K562 (cell line): Measurements from ENCODE around the gene SLC13A3. TPM values are rescaled to one million over a fixed set of nuclear protein-coding genes. Genes with fewer than 3 reads are reported as not detected.

Source experiments
- ARID4B ChIP-seq: sonication (generic); formaldehyde crosslinking; IDR thresholded peaks from 2 replicates; pipeline ENCODE4 v1.8.0; 2022; ENCODE audit warnings: mild to moderate bottlenecking, missing genetic modification reagents
- CTCFL ChIP-seq: IDR thresholded peaks from 2 replicates; pipeline ENCODE4 v1.6.1; 2011; ENCODE audit warnings: borderline replicate concordance, low read depth, mild to moderate bottlenecking, moderate library complexity, low read length; ENCODE audit not compliant: insufficient read depth, poor library complexity, severe bottlenecking
- FOXA1 ChIP-seq: fragments of 450-650 bp; IDR thresholded peaks from 2 replicates; pipeline ENCODE4 v1.6.1; 2016; ENCODE audit warnings: mild to moderate bottlenecking, borderline replicate concordance
- HMBOX1 ChIP-seq: sonication (generic); IDR thresholded peaks from 2 replicates; pipeline ENCODE4 v1.6.1; 2016
- IRF2 ChIP-seq: sonication (generic); formaldehyde crosslinking; IDR thresholded peaks from 2 replicates; pipeline ENCODE4 v1.8.1; 2022; ENCODE audit warnings: mild to moderate bottlenecking, missing genetic modification reagents
- KDM5B ChIP-seq: fragments of 200-600 bp; sonication (generic); IDR thresholded peaks from 2 replicates; pipeline ENCODE4 v1.6.1; 2012; ENCODE audit warnings: low read depth, mild to moderate bottlenecking, moderate library complexity, low read length, control low read depth, inconsistent platforms; ENCODE audit not compliant: insufficient replicate concordance
- KHSRP ChIP-seq: fragments of 450-650 bp; IDR thresholded peaks from 2 replicates; pipeline ENCODE4 v1.6.1; 2017
- MTA2 ChIP-seq: fragments of 450-650 bp; IDR thresholded peaks from 2 replicates; pipeline ENCODE4 v1.6.1; 2016; ENCODE audit warnings: low read depth
- MYNN ChIP-seq, 2 experiments: sonication (generic); formaldehyde crosslinking in 1 of 2; IDR thresholded peaks; 2 replicates each; pipeline versions ENCODE4 v1.5.0 to v1.6.1; 2016 to 2020; ENCODE audit warnings: antibody characterized with exemption in 1 of 2, missing genetic modification reagents in 1 of 2
- PATZ1 ChIP-seq: fragments of 250-450 bp; sonication (Bioruptor Pico); IDR thresholded peaks from 2 replicates; pipeline ENCODE4 v1.5.0; 2020; ENCODE audit warnings: mild to moderate bottlenecking, borderline replicate concordance
- SAP30 ChIP-seq: fragments of 200-600 bp; sonication (generic); IDR thresholded peaks from 2 replicates; pipeline ENCODE4 v1.6.1; 2012; ENCODE audit warnings: borderline replicate concordance, low read depth, mild to moderate bottlenecking, moderate library complexity, low read length, control low read depth, inconsistent platforms; ENCODE audit not compliant: insufficient read depth, poor library complexity, severe bottlenecking
- ZBTB2 ChIP-seq: fragments of 450-650 bp; IDR thresholded peaks from 2 replicates; pipeline ENCODE4 v1.6.1; 2016; ENCODE audit warnings: antibody characterized with exemption
- ZEB2 ChIP-seq: fragments of 450-650 bp; IDR thresholded peaks from 2 replicates; pipeline ENCODE4 v1.6.1; 2016
- ZNF121 ChIP-seq: sonication (generic); formaldehyde crosslinking; conservative IDR thresholded peaks from 2 replicates; pipeline ENCODE4 v1.8.0; 2022; ENCODE audit warnings: missing genetic modification reagents
- ZNF408 ChIP-seq: fragments of 250-450 bp; sonication (Bioruptor Pico); IDR thresholded peaks from 2 replicates; pipeline ENCODE4 v1.4.0; 2020; ENCODE audit warnings: low read depth, mild to moderate bottlenecking, moderate library complexity
- ZNF507 ChIP-seq: conservative IDR thresholded peaks from 2 replicates; pipeline ENCODE4 v1.6.1; 2017; ENCODE audit warnings: missing genetic modification characterization, missing compliant biosample characterization
- polyA plus RNA-seq, 8 experiments: library from polyadenylated mRNA; depleted of rRNA in 4 of 8; stranded (reverse) in 5 of 8; unstranded in 3 of 8; fragments of >200 nt; fragmentation: Nextera tagmentation in 2 of 8; fragmentation: Illumina TruSeq in 1 of 8; extraction: Ambion mirVana in 2 of 8; extraction: Trizol in 1 of 8; gene quantifications; 2 replicates each; pipeline versions ENCODE4 v1.2.1 to v1.2.3, GENCODE V29; 2011 to 2014; ENCODE audit warnings: inconsistent platforms in 1 of 8, missing spikeins in 1 of 8
- total RNA-seq, 7 experiments: library from RNA; depleted of rRNA in 6 of 7; stranded (reverse); fragments of >200 nt in 6 of 7; fragmentation: Illumina TruSeq in 2 of 7; extraction: Trizol in 2 of 7; gene quantifications; 2 replicates each; pipeline versions ENCODE4 v1.2.1 to v1.2.3, GENCODE V29; 2011 to 2021; ENCODE audit warnings: low replicate concordance in 1 of 7

Gene SLC13A3
- total and polyA plus RNA-seq, 9 of the 15 experiments (the other 6 are each of a cell fraction or from before 2014, with no cell fraction given): 5.5 to 16.4 (median 8.5) TPM

- TF ChIP-seq ZBTB2 (no peak), ZEB2 (no peak), KHSRP (no peak), CTCFL (no peak), HMBOX1 (no peak), FOXA1 (no peak), IRF2 (CRISPR knock-in tag) (no peak), KDM5B (no peak), MTA2 (no peak), ZNF507 (no peak), SAP30 (peak; percentile 91), ZNF121 (CRISPR knock-in tag) (peak; percentile 38; the same call in 1 of the 2 replicates), ARID4B (CRISPR knock-in tag) (peak; percentile 81), ZNF408 (CRISPR knock-in tag) (no peak), MYNN (IDR thresholded peaks at IDR 0.05) (no peak), MYNN (CRISPR knock-in tag; IDR thresholded peaks at IDR 0.05) (no peak), PATZ1 (CRISPR knock-in tag) (no peak)
Observed at GRCh38 chr20:46689082-46689753, 38.0 kb upstream of the SLC13A3 start, which contains the start of gene TP53RK (continued).
